NCI-H774 (cell line): Measurements from ENCODE around the gene DNAJB2.

Experiments
- DNase-seq: peaks from one replicate; lab custom pipeline; 2025; lab: John Stamatoyannopoulos, UW

DNAJB2 gene

DNA sequence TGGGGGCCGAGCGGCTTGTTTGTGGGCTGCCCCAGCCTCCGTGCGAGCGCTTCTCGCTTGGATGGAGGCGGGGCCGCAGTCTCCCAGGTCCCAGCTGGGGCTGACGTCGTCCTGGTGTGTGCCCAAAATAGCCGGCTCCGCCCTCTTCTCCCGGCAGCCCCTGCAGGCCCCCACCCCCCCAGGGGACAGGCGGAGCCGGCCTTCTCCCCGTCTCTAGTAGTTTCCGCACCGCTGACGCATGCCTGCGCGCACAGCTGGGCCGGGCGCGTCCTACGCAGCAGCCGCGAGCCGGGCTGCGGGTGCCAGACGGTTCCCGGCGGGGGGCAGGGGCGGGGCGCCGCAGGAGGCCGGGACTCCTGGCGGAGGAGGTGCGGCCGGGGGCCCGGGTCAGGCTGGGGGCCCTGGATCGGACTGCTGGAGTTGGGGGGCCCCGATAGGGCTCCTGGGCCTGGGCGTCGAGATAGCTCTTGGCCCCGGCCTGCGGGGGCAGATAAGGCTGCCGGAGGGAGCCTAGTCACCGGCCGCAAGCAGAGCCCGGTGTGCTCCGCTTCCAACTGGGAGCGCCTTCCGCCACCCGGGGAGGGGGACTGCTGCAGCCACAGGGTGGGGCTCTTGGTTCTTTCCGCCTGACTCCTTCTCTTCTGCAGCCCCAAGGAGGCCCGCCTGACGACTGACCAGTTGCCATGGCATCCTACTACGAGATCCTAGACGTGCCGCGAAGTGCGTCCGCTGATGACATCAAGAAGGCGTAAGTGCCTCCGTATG, at the start of gene DNAJB2:
TSS of gene DNAJB2 (plus strand) at position 216 of the 765 bp plus-strand sequence. CDS start at position 684, 468 bp downstream.
- DNase-seq: peak; percentile 96

DNA sequence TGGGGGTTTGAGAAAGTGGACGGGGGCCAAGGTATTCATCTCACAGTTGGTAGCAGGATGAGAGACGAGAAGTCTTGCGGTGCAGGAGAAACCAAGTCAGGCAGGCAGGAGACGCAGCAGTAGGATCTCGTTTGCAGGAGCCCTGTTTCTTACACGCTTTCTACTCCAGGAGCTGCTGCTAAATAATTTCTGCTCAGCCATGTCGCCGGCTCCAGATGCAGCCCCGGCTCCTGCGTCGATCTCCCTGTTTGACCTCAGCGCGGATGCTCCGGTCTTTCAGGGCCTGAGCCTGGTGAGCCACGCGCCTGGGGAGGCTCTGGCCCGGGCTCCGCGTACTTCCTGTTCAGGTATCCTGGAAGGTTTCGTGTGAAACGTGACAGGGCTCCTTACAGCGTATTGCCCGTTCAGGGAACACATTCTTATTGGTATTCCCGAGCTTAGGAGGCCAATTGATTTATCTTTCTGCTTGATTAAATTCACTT, 49.1 kb upstream of the DNAJB2 start:
- no peak for DNase-seq

DNA sequence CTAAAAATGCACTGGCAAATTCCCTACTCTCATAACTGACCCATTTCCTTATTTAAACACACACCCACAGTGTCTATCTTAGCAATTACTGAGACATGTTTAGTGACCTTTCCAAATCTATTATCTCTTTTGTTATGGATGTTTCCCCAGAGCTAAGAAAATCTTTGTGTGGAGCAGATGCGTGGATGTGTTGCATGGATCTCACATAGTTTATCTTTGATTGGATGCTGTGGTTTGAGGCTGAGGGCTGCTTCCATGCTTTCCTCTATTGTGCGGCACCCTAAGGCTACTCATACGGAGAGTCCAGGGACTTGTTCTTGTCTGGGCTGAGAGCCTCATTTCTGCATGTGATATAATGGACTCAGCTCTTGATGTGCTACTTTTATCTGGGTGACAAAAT, 44.8 kb upstream of the DNAJB2 start:
- DNase-seq: no peak

DNA sequence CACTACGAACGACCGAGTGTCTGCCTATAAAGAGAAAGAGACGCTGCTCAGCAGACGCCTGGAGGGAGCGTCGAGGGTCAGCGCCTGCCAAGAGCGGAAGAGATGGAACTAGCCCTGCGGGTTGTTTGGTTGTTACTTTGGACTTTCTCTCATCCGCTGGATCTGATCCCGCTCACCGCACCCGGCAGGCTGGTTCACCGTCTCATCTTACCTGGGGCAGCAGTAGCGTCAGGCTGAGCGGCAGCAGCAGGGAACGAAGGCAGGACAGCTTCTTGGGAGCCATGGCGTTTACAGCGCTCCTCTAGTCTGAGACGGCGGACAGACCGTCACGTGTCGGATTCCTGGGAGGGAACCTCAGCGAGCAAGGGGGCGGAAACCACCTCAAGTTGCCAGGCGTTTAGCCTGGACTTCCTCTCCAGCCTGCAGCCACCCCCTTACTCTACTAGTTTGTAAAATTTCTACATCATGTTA, 35.8 kb upstream of the DNAJB2 start:
- DNase-seq: no peak

DNA sequence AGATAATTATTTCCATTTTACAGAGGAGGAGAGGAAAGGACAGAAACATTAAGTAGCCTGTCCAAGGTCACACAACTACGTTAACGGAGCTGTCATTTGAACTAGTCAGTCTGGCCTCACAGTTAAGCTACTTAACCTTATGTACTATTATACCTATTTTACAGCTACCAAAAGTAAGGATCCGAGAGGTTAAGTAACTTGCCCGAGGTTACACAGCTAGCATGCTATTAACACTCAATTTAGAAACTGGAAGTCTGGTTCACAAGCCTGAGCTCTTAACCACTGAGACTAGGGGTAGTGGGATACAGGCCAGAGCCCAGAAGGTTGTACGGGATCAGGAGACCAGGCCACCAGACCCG, 34.4 kb upstream of the DNAJB2 start:
- DNase-seq: no peak

DNA sequence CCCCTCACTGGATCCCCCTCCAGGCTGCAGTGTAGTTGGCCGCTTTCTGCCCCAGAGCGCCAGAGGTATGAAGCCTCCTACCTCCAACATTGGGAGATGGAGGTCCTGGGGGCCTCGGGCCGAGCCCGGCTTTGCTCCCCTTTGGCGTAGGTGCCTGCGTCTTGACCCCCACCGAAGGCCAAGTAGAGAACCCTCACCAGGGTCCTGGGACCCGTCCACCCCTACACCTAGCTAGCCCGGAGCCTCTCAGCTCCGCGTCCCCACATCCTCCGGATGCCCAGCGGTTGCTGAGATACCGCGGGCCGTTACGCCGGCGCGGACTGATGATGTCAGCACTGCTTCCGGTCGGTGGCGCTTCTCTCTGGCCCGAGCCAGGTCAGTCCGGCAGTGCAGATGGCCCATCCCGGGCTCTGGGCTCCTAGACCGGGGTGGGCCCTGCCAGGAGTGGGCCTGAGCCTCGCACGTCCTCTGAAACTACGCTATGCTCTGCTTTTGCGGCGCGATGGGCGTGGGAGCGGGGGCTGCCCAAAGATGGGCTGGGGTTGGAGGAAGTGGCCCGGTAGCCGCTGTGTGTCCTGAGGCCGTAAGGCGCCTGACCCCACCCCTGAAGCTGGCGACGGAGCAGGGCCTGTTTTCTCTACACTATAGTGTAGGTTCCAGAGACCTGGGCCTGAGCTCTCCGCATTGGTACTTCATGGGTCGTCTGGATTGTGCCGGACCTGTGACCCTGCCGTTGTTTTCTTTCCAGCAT, 33.8 kb upstream of the DNAJB2 start, which contains the start of the genes GLB1L and STK16:
TSS of gene GLB1L (minus strand) at position 297 of the 751 bp plus-strand sequence. CDS start 1,871 bp downstream, outside the sequence.
TSS of gene STK16 (plus strand) at position 332 of the 751 bp plus-strand sequence. CDS start 521 bp downstream, outside the sequence.
- DNase-seq: peak; percentile 87

- DNase-seq: no peak
These were observed 33.3 kb upstream of the DNAJB2 start for GRCh38 chr2:219245899-219246230.

- DNase-seq: no peak
These were observed 32.6 kb upstream of the DNAJB2 start for GRCh38 chr2:219246559-219246958.

DNA sequence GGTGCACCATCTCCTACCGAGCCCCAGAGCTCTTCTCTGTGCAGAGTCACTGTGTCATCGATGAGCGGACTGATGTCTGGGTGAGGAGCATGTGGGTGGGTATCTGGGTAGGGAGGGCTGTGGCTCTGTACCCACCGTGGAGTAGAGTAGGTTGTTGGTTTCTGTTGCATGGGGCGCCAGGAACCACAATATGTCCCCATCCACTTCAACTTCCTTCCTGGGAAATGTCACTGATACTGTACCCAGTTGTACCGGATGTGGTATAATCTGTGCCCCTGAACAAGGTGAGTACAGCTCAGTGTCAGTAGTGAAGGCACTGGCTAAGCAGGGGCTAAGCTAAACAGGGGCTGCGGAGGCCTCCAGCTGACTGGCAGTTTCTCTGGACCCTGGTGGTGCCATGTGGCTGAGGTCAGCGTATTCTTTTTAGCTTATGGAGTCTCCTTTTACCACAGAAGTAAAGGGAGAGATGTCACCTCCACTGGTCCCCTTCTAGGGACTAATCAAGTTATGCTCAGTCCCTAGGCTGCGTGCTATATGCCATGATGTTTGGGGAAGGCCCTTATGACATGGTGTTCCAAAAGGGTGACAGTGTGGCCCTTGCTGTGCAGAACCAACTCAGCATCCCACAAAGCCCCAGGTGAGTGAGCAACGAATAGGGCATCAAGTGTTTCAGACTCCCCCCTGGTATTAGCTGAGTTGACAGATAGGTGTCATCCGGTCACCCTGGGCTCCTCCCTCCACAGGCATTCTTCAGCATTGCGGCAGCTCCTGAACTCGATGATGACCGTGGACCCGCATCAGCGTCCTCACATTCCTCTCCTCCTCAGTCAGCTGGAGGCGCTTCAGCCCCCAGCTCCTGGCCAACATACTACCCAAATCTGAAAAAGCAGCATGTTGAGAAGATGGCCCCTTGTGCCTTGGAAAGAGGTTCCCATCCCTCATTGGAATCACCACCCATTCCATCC, 31.2 kb upstream of the DNAJB2 start:
- no peak for DNase-seq

DNA sequence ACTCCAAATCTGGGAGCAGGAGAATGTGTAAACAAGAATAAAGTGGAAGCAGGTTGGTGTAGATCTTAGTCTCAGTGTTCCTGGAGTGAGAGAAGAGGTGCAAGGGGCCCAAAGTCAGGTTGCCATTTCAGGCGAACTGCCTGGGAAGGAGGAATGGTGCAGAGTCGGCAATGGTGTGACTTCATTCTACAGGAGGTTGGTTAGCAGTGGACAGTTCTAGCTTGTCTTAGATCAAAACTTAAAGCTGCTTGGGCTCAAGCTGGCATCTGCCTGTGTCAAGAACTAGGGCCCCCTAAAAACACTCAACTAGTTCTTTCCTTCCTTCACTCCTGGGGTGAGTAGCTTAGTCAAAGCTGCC, 30.3 kb upstream of the DNAJB2 start:
- DNase-seq: no peak

DNA sequence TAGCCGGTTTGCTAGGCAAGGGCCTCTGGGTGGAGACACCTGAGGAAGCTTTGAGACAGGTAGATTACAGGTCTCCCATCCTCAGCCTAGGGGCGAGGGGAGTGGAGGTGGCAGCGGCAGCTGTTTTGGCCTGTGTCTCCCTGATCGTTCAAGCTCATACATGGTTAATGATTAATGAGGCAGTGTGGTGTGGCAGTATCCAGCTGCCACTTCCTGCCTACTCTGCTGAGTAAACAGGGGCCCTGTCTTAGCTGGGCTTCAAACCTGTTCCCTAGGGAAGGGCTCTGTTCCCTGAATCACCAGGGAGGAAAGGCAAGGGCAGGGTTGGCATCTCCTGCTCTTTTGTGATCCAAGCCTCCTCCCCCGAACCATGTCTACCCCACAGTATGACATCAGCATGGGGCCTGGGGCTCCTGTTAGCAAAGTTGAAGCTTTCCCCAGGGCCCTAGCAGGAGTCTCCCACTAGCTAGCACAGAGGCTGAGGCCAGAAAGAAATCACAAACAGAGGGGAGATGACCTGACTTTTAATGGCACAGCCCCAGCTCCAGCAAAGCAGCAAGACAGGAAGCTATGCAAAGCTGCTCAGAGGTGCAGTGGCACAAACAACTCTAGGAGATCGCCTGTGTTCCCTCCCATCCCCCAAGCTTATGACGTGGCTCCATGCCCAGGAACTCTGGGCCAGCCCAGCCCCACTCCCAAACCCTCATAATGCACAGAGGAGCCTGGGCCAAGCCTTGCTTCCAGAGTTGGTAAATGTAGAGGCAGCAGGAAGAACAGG, 29.8 kb upstream of the DNAJB2 start:
- peak; percentile 7 for DNase-seq

DNA sequence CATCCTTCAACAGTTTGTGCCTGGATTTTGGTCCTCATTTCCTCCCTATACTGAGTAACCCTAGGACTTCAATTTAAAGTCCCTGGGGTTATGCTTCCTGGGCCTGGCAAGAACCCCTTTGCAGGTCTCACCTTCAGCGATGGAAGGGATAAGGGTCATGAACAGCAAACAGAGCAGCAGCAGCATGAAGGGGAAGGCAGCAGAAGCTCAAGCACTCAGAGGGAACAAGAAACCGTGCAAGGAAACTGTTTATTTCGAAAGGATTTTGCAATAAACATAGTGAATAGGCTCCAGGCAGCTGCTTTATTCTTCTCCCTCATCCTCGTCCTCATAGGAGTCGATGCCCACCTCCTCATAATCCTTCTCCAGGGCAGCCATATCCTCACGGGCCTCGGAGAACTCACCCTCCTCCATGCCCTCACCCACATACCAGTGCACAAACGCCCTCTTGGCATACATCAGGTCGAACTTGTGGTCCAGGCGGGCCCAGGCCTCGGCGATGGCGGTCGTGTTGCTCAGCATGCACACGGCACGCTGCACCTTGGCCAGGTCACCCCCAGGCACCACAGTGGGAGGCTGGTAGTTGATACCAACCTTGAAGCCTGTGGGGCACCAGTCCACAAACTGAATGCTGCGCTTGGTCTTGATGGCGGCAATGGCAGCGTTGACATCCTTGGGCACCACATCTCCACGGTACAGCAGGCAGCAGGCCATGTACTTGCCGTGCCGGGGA, 29.0 kb upstream of the DNAJB2 start:
- DNase-seq: no peak

- no peak for DNase-seq
These were observed 27.5 kb upstream of the DNAJB2 start for GRCh38 chr2:219251656-219252055.

DNA sequence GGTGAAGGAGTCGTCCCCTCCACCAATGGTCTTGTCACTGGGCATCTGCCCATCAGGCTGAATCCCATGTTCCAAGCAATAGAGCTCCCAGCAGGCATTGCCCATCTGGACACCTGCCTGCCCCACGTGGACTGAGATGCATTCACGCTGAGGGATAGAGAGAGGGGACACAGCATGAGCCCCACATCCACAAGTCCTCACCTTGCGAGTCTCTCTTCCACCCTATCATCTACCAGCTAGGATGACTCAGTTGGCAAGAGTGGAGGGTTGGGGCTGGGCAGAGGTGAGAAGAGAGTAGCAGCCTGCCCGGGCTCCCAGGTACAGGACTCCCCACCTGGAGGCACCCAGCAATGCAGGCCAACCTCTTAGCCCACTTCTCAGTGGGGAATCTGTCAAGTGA, 27.1 kb upstream of the DNAJB2 start:
- no peak for DNase-seq

GRCh38 chr2:219252570-219252899, 26.6 kb upstream of the DNAJB2 start:
- no peak for DNase-seq

GRCh38 chr2:219252900-219253752, 26.0 kb upstream of the DNAJB2 start, which contains the start of gene TUBA4B:
Gene TUBA4B (plus strand): TSS chr2:219253243. CDS start chr2:219253408, 165 bp downstream.
- no peak for DNase-seq

DNA sequence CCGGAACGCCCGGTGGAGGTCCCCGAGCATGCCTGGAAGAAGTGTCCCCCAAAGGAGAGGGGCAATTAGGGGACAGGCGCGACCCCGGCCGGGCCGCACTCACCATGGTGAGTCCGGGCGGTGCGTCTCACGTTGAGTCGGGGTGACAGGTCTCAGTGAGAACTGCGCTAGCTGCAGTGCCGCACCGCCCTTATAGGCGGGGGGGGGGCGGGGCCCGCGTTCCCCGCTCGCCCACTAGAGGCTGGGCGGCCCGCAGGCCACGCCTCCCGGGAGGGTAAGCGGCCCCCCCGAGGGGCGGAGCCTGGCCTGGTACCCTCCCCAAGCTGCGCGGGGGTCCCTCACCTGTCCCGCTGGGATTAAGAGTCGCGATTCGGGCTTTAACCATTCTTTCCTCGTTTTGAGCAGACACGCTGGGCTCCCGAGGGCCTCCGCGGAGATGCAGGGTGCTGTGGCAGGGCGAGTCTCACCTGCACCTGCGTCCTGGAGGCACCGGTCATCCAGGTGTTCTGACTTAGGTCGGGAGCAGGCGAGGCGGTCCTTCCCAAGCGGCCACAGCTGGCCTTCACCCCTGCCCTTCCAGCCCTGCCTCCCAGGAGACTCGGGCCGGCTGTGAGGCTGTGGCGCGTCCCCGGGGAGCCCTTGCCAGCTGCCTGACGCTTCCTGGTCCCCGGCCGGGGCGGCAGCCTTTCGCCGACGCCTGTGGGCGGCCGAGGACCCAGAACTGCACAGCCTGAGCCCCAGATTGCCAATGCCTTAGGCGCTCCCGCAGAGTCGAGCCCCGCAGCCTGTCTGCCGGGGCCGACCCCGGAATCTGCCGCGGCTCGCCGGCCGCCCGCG, 25.2 kb upstream of the DNAJB2 start, which contains the start of gene TUBA4A:
TSS of gene TUBA4A (minus strand) at position 166 of the 837 bp plus-strand sequence. CDS start at position 106, 60 bp downstream.
- peak; percentile 75 for DNase-seq

DNA sequence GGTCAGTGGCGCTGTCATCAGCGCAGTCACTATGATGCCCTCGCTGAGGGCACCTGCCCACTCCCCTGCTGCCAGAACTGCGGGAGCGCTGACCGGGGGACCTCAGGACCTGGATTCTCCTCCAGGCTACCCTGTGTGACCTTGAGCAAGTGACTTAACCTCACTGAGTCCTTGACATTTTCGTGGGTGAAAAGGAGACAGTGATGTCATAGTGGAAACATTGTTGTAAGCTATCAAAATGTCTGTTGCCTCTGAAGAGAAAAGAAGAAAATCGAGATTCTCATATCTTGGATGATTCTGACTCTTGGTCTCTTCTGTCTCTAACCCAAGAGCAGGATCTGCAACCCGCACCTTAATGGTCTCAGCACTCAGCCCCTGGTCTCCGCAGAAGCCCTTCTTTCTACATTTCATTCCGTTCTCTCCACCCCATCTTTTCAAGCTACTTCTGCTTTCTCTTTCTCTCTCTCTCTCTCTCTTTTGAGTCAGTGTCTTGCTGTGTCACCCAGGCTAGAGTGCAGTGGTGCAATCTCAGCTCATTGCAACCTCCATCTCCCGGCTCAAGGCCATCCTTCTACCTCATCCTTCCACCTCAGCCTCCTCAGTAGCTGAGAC, 24.5 kb upstream of the DNAJB2 start:
- no peak for DNase-seq
